Measurements from ENCODE around the gene UNC13C.
"Not testable (repeated sequence)": the region's sequence is repeated elsewhere in the genome, so short reads cannot be mapped to it uniquely, and the experiment has no call there.

The UNC13C gene

GRCh38 chr15:53978253-53978906, at the start of gene UNC13C:
Gene UNC13C, plus strand, starts transcription at chr15:53978441. Its CDS starts 34,463 bp downstream, at chr15:54012904.
- peak; percentile 22 for DNase-seq

GRCh38 chr15:53936137-53936536, 42.1 kb upstream of the UNC13C start:
- no peak for DNase-seq

DNA sequence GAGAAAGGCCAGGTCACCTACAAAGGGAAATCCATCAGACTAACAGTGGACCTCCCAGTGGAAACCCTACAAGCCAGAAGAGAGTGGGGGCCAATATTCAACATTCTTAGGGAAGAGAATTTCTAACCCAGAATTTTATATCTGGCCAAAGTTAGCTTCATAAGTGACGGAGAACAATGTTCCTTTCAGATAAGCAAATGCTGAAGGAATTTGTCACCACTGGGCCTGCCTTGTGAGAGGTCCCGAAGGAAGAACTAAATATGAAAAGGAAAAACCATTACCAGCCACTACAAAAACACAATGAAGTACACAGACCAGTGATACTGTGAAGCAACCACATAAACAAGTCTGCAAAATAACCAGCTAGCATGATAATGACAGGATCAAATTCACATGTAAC, 40.6 kb upstream of the UNC13C start:
- not testable (repeated sequence) for DNase-seq

DNA sequence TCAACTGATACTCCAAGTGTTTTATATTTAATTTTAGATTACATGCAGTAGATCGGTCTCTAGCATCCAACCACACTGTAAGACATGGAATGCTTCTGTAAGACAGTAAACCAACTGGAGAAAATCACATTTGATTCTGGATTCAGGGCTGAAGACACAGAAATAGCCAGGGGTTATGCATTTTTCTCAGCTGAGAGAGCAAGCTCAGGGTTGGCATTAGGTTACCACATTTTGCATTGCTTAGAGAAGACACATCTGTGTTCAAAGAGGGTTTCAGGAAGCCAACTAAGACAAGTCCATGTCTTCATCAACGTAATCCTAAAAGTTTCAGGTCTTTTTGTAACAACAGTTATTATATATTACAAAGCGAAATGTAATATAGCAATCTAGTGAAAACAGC, 27.7 kb upstream of the UNC13C start:
- no peak for DNase-seq

DNA sequence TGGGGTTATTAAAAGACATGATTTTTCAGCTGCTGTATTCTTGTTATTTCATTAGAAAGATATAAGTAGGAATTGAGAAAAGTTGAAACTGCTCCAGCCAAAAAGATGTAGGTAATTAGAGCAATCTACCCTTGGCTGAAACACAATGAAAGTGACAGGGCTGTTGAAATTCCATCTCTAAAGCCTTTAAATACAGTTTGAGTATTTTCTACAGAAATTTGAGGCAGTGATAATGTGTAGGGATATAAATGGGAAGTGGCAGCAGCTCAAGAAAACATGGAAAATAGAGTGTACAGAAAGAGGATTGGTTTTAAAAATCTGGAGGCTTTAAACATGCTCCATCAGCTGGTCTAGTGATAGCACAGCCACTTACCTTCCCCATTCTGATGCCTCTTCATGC, 22.8 kb upstream of the UNC13C start:
- no peak for DNase-seq

GRCh38 chr15:53962646-53963561, 15.3 kb upstream of the UNC13C start:
- DNase-seq = no peak

GRCh38 chr15:53963801-53964200, 14.4 kb upstream of the UNC13C start:
- DNase-seq = no peak

DNA sequence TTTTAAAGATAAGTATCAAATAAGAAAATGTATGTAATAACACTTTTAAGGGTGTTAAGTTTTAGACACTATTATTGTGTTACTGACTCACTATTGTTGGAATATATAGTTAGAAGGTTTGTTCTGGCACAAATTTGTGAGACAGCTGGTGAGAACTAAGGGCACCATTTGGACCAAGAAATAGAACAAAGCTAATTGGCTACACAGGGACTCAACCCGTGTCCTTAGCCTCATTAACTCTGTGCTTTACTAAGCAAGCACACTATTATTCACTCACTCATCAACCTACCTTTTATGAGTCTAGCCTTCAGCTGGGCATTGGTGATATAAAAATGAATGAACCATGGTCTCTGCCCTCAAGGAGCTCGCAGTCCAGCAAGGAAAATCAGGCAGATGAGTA, 4.1 kb upstream of the UNC13C start:
- DNase-seq = no peak

GRCh38 chr15:53974813-53975212, 3.4 kb upstream of the UNC13C start:
- no peak for DNase-seq

- peak; percentile 78 for DNase-seq
Measured at GRCh38 chr15:53976844-53977392, 1.3 kb upstream of the UNC13C start.

- no peak for DNase-seq
Measured at GRCh38 chr15:53979051-53979788, 979 bp downstream of the UNC13C start.

- no peak for DNase-seq
Measured at GRCh38 chr15:53980021-53980420, 1.8 kb downstream of the UNC13C start.

DNA sequence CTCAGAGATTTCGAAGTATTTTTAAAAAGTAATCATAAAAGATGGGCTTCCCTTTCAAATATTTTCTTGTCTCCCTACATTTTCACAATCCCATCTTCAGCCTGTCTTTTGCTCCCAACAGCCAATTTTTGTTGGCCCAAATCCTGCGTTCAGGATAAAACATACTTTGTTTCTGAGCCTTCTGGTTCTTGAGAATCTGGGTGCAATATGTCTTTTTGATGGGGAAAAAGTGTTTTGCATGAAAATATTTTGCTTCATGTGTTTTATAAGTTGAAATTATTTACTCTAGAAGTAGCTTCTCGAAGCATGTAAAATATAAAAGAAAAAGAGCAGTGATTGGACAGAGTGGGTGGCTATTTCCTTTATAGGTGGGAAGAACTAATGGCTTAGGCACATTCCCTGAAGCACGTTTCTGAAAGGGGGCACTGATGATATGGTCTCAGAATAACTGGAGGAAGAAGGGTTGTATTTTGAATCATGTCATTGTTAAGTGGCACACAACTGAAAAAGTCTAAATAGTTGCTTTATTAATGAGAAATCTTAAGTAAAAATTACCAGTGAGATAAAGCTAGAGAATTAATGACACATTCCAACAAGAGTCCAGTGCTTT, 3.9 kb downstream of the UNC13C start:
- no peak for DNase-seq

- no peak for DNase-seq
Measured at GRCh38 chr15:53982876-53983275, 4.6 kb downstream of the UNC13C start.

GRCh38 chr15:53984221-53984620, 6.0 kb downstream of the UNC13C start:
- no peak for DNase-seq

DNA sequence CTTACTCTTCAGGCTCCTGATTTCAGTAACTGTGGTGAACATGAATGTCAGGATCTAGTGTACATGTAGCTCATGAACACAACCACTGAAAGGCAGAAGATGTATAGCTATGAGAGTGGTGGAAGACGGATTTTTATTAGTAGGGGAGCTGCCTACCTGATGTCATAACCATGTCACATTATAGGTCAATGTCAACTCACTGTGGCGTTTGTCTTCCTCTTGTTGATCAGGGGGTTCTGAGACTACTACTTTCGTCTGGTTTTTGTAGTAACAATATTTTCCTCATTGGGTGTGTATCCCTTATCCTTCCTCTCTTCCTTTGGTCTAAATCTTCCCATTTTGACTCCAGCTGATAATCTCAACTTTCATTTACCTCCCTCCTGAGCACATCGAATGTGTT, 7.3 kb downstream of the UNC13C start:
- DNase-seq = no peak

- no peak for DNase-seq
Measured at GRCh38 chr15:53987480-53987879, 9.2 kb downstream of the UNC13C start.

- DNase-seq = no peak
Measured at GRCh38 chr15:54007256-54007655, 29.0 kb downstream of the UNC13C start.

- DNase-seq = no peak
Measured at GRCh38 chr15:54011656-54012055, 33.4 kb downstream of the UNC13C start.

- no peak for DNase-seq
Measured at GRCh38 chr15:54014067-54014655, 35.9 kb downstream of the UNC13C start.

GRCh38 chr15:54017251-54017650, 39.0 kb downstream of the UNC13C start:
- no peak for DNase-seq

DNA sequence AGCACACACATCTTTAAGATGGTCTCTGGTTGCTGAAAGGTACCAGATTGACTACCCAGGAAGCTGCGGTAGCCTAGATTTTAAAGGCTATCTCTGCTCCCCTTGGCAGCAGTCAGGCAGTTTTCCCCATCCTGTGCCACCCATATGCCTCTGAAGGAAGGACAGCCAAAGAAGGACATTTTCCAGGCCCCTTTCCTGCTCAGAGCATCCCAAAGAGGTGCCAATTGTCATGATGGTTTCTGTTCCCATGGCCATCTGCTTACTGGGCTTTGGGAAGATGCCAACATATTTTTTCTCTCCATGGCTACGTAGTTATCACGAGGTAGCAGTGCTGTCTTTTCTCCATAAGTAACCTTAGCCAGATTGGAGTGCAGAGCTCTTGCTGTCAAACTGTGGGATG, 39.7 kb downstream of the UNC13C start:
- DNase-seq = no peak

Data from NCI-H524 treated with DMSO at 0.1 percent for 48 hours (cell line).